H9 (cell line): ENCODE measurements around the gene USP5. TPM values are rescaled to one million over a fixed set of nuclear protein-coding genes. Genes with fewer than 3 reads are reported as not detected.

Experiments used
- DNase-seq: peaks from one replicate; pipeline ENCODE4 v3.0.0-alpha.2; 2017
- H2AFZ ChIP-seq: one replicate; pipeline ENCODE4 v1.6.1; 2013; ENCODE audit warnings: mild to moderate bottlenecking, low read length, control low read depth, moderate library complexity
- H2AK5ac ChIP-seq: 2 replicates; pipeline ENCODE4 v1.6.1; 2013; ENCODE audit warnings: low read length, control low read depth, mixed read lengths; ENCODE audit not compliant: insufficient read length
- H2BK120ac ChIP-seq: one replicate; pipeline ENCODE4 v1.6.1; 2013; ENCODE audit warnings: low read depth, mild to moderate bottlenecking, low read length, control low read depth, inconsistent platforms; ENCODE audit not compliant: poor library complexity, severe bottlenecking
- H2BK12ac ChIP-seq: 2 replicates; pipeline ENCODE4 v1.6.1; 2013; ENCODE audit warnings: low read length, control low read depth, mixed read lengths, low read depth; ENCODE audit not compliant: insufficient read length
- H2BK15ac ChIP-seq: 2 replicates; pipeline ENCODE4 v1.6.1; 2013; ENCODE audit warnings: low read depth, low read length, control low read depth
- H2BK20ac ChIP-seq: one replicate; pipeline ENCODE4 v1.6.1; 2013; ENCODE audit warnings: low read depth, mild to moderate bottlenecking, low read length, control low read depth, inconsistent platforms; ENCODE audit not compliant: poor library complexity, severe bottlenecking
- H2BK5ac ChIP-seq: 2 replicates; pipeline ENCODE4 v1.6.1; 2013; ENCODE audit warnings: low read length, control low read depth, mixed read lengths; ENCODE audit not compliant: insufficient read length
- H3K14ac ChIP-seq: 2 replicates; pipeline ENCODE4 v1.6.1; 2013; ENCODE audit warnings: low read length, control low read depth; ENCODE audit not compliant: insufficient read depth
- H3K18ac ChIP-seq: 2 replicates; pipeline ENCODE4 v1.6.1; 2013; ENCODE audit warnings: low read depth, mild to moderate bottlenecking, mixed read lengths, low read length, control low read depth; ENCODE audit not compliant: insufficient read length
- H3K23ac ChIP-seq: 2 replicates; pipeline ENCODE4 v1.6.1; 2013; ENCODE audit warnings: low read length, control low read depth, mixed read lengths, low read depth; ENCODE audit not compliant: insufficient read length
- H3K23me2 ChIP-seq: 2 replicates; pipeline ENCODE4 v1.6.1; 2013; ENCODE audit warnings: low read depth, mild to moderate bottlenecking, mixed read lengths, low read length, control low read depth; ENCODE audit not compliant: insufficient read length, poor library complexity, severe bottlenecking
- H3K27ac ChIP-seq: 2 replicates; pipeline ENCODE4 v1.5.1; 2013; ENCODE audit warnings: low read length, control low read depth, mixed read lengths, low read depth; ENCODE audit not compliant: insufficient read length
- H3K27me3 ChIP-seq: 2 replicates; pipeline ENCODE4 v1.6.1; 2013; ENCODE audit warnings: low read length, control low read depth, inconsistent platforms; ENCODE audit not compliant: insufficient read depth
- H3K4ac ChIP-seq: 2 replicates; pipeline ENCODE4 v1.6.1; 2013; ENCODE audit warnings: low read depth, mild to moderate bottlenecking, control low read depth, inconsistent platforms, low read length, moderate library complexity
- H3K4me1 ChIP-seq: 2 replicates; pipeline ENCODE4 v1.6.1; 2013; ENCODE audit warnings: low read length, control low read depth, inconsistent platforms; ENCODE audit not compliant: insufficient read depth
- H3K4me2 ChIP-seq: 2 replicates; pipeline ENCODE4 v1.6.1; 2013; ENCODE audit warnings: low read length, control low read depth, mixed read lengths; ENCODE audit not compliant: insufficient read length, insufficient read depth
- H3K56ac ChIP-seq: 2 replicates; pipeline ENCODE4 v1.6.1; 2013; ENCODE audit warnings: low read depth, mild to moderate bottlenecking, mixed read lengths, low read length, control low read depth; ENCODE audit not compliant: insufficient read length
- H3K79me1 ChIP-seq: 2 replicates; pipeline ENCODE4 v1.6.1; 2013; ENCODE audit warnings: low read depth, mild to moderate bottlenecking, moderate library complexity, low read length, control low read depth, inconsistent platforms; ENCODE audit not compliant: insufficient read depth, poor library complexity, severe bottlenecking
- H3K79me2 ChIP-seq: 2 replicates; pipeline ENCODE4 v1.6.1; 2013; ENCODE audit warnings: low read length, control low read depth, inconsistent platforms; ENCODE audit not compliant: insufficient read depth
- H3K9ac ChIP-seq: 2 replicates; pipeline ENCODE4 v1.6.1; 2013; ENCODE audit warnings: low read length, control low read depth, mixed read lengths; ENCODE audit not compliant: insufficient read length; ENCODE audit errors: extremely low read depth
- H3K9me3 ChIP-seq: one replicate; pipeline ENCODE4 v1.6.1; 2013; ENCODE audit warnings: low read depth, low read length, inconsistent platforms; ENCODE audit not compliant: control insufficient read depth
- H3T11ph ChIP-seq: one replicate; pipeline ENCODE4 v1.6.1; 2013; ENCODE audit warnings: mild to moderate bottlenecking, low read length, control low read depth, inconsistent platforms
- H4K20me1 ChIP-seq: one replicate; pipeline ENCODE4 v1.6.1; 2013; ENCODE audit not compliant: control insufficient read depth, insufficient read length, insufficient read depth
- H4K5ac ChIP-seq: 2 replicates; pipeline ENCODE4 v1.6.1; 2013; ENCODE audit warnings: low read depth, mild to moderate bottlenecking, mixed read lengths, low read length, control low read depth; ENCODE audit not compliant: insufficient read length
- H4K8ac ChIP-seq: replicated peaks from 2 replicates; pipeline ENCODE4 v1.6.1; 2013; ENCODE audit warnings: low read length, control low read depth, mixed read lengths, low read depth; ENCODE audit not compliant: insufficient read length
- H4K91ac ChIP-seq: 2 replicates; pipeline ENCODE4 v1.6.1; 2013; ENCODE audit warnings: low read depth, mild to moderate bottlenecking, moderate library complexity, mixed read lengths, low read length, control low read depth; ENCODE audit not compliant: insufficient read length
- H3K27ac Mint-ChIP-seq, 3 experiments: 2 replicates in 2 of 3; 3 replicates in 1 of 3; pipeline ENCODE4 v1.8.0; 2020 to 2021; ENCODE audit warnings: mixed read lengths in 3 of 3, mild to moderate bottlenecking in 1 of 3, moderate library complexity in 1 of 3
- H3K27me3 Mint-ChIP-seq: 2 replicates; pipeline ENCODE4 v1.8.0; 2021; ENCODE audit warnings: low read depth, mild to moderate bottlenecking, moderate library complexity, mixed read lengths
- H3K36me3 Mint-ChIP-seq, 3 experiments: 2 replicates in 2 of 3; 3 replicates in 1 of 3; pipeline ENCODE4 v1.8.0; 2020 to 2021; ENCODE audit warnings: low read depth in 3 of 3, mixed read lengths in 3 of 3; ENCODE audit not compliant: insufficient read depth in 1 of 3
- H3K4me1 Mint-ChIP-seq, 2 experiments: 2 replicates each; pipeline ENCODE4 v1.8.0; 2020; ENCODE audit warnings: mixed read lengths in 2 of 2
- H3K4me3 Mint-ChIP-seq, 2 experiments: 2 replicates in 1 of 2; 3 replicates in 1 of 2; pipeline ENCODE4 v1.8.0; 2020 to 2021; ENCODE audit warnings: mild to moderate bottlenecking in 2 of 2, mixed read lengths in 2 of 2, moderate library complexity in 1 of 2
- H3K9me3 Mint-ChIP-seq, 2 experiments: 2 replicates in 1 of 2; 3 replicates in 1 of 2; pipeline ENCODE4 v1.8.0; 2020; ENCODE audit warnings: mild to moderate bottlenecking in 2 of 2, mixed read lengths in 2 of 2, moderate library complexity in 1 of 2
- WGBS: extraction: QIAGEN DNeasy Blood & Tissue Kit; methylation state at CpG from one replicate; pipeline ENCODE4 v1.1.7; 2013; ENCODE audit warnings: missing lambda C conversion rate, low lambda C conversion rate, mixed read lengths; ENCODE audit not compliant: insufficient read length; ENCODE audit errors: extremely low coverage; 5-methylcytosine and 5-hydroxymethylcytosine counted together
- total RNA-seq: library from RNA; stranded (reverse); gene quantifications from 2 replicates; pipeline ENCODE4 v1.2.1, GENCODE V29; 2021
- TF ChIP-seq, protein P1 (sequence below): fragments of 200-600 bp; sonication (generic); conservative IDR thresholded peaks from 3 replicates; pipeline ENCODE4 v1.8.0; 2021; ENCODE audit warnings: antibody characterized with exemption, mild to moderate bottlenecking

Gene USP5
- total RNA-seq, 1 experiment from 2014 or later, result 143 TPM

DNA sequence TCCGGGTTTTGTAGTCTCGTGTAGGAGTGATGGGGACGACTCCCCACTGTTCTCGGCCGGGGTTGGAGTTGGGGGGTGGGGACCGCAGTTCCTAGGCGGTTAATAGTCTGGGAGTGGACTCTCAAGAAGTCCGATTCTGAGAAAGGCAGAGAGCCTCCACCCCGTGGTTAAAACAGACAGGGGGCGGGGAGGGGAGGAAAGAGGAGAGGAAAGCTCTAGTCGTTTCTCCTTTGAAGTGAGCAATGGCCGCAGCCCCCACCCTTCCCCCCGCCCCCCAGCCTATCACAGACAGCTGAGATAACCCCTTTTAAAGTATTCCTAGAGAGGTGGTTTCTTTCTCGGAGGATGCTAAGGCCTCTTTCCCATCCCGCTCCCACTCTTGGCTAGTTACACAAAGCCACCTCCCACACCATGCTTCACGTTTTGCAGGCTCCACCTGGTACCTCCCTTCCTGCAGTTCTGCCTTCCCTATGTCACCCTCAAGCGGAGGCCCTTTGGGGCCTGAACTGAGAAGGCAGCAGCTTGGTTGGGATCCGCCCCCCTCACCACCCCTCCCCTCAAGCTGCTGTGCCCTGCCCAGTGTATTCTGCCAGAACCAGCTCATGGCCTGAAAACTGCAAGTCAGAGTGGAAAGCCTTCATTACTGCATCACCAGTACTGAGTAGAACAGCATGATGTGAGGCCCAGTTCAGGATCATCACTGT, 853 bp downstream of the USP5 start:
- Mint-ChIP-seq H3K4me3 (peak overlapping the region; percentile 94 to 98), H3K36me3 (peaks cover 27 to 61% (median 57%) of the 10 kb centered on the region in 3 experiments; a peak in 6 of 7 replicates), H3K27ac (peak overlapping the region; percentile 89 to 99 (median 97)), H3K9me3 (no peaks in the 10 kb centered on the region; a peak in 1 of 5 replicates), H3K4me1 (peaks cover 24 to 26% of the 10 kb centered on the region in 2 experiments), H3K27me3 (no peaks in the 10 kb centered on the region)
- Histone ChIP-seq H4K91ac (no peak overlapping the region), H2BK5ac (no peak overlapping the region), H2BK15ac (no peak overlapping the region), H2BK120ac (no peak overlapping the region), H3K56ac (no peak overlapping the region), H3K27me3 (no peaks in the 10 kb centered on the region), H2AFZ (no peak overlapping the region), H3K9me3 (no peaks in the 10 kb centered on the region), H2BK12ac (no peak overlapping the region), H2AK5ac (no peak overlapping the region), H3K4me1 (no peaks in the 10 kb centered on the region; the same call in 1 of the 2 replicates), H3K18ac (no peak overlapping the region), H4K20me1 (peaks cover 2% of the 10 kb centered on the region), H3K27ac (no peak overlapping the region), H4K8ac (no peak overlapping the region), H3K4ac (no peak overlapping the region), H3K23ac (no peak overlapping the region), H3K14ac (no peak overlapping the region), H3K79me1 (no peaks in the 10 kb centered on the region), H3K23me2 (peaks cover 16% of the 10 kb centered on the region), H2BK20ac (no peak overlapping the region), H4K5ac (no peak overlapping the region), H3K4me2 (peak overlapping the region; percentile 71), H3K79me2 (peaks cover 5% of the 10 kb centered on the region; the same call in 1 of the 2 replicates), H3T11ph (no peak overlapping the region), H3K9ac (no peak overlapping the region)
- DNase-seq, result peak; percentile 83
- TF ChIP-seq, protein P1, sequence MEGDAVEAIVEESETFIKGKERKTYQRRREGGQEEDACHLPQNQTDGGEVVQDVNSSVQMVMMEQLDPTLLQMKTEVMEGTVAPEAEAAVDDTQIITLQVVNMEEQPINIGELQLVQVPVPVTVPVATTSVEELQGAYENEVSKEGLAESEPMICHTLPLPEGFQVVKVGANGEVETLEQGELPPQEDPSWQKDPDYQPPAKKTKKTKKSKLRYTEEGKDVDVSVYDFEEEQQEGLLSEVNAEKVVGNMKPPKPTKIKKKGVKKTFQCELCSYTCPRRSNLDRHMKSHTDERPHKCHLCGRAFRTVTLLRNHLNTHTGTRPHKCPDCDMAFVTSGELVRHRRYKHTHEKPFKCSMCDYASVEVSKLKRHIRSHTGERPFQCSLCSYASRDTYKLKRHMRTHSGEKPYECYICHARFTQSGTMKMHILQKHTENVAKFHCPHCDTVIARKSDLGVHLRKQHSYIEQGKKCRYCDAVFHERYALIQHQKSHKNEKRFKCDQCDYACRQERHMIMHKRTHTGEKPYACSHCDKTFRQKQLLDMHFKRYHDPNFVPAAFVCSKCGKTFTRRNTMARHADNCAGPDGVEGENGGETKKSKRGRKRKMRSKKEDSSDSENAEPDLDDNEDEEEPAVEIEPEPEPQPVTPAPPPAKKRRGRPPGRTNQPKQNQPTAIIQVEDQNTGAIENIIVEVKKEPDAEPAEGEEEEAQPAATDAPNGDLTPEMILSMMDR, result no peak
- WGBS, result no CpG with 5 or more reads among the region's 18 CpGs
